GM19023 (cell line): ENCODE measurements around the gene PCDHB5.
"Not testable (repeated sequence)": the region's sequence is repeated elsewhere in the genome, so short reads cannot be mapped to it uniquely, and the experiment has no call there.

Experiments
- ATAC-seq: cut with Tn5 transposase; IDR thresholded peaks from one replicate; pipeline ENCODE4 v1.9.1; 2021; ENCODE audit warnings: mild to moderate bottlenecking, moderate library complexity; ENCODE audit not compliant: unreplicated experiment

Gene PCDHB5

DNA sequence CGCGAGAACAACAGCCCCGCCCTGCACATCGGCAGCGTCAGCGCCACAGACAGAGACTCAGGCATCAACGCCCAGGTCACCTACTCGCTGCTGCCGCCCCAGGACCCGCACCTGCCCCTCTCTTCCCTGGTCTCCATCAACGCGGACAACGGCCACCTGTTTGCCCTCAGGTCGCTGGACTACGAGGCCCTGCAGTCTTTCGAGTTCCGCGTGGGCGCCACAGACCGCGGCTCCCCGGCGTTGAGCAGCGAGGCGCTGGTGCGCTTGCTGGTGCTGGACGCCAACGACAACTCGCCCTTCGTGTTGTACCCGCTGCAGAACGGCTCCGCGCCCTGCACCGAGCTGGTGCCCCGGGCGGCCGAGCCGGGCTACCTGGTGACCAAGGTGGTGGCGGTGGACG, 16.6 kb downstream of the PCDHB5 start:
- ATAC-seq = not testable (repeated sequence)

DNA sequence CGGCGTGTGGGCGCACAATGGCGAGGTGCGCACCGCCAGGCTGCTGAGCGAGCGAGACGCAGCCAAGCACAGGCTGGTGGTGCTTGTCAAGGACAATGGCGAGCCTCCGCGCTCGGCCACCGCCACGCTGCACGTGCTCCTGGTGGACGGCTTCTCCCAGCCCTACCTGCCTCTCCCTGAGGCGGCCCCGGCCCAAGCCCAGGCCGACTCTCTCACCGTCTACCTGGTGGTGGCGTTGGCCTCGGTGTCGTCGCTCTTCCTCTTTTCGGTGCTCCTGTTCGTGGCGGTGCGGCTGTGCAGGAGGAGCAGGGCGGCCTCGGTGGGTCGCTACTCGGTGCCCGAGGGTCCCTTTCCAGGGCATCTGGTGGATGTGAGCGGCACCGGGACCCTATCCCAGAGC, 17.1 kb downstream of the PCDHB5 start:
- not testable (repeated sequence) for ATAC-seq

DNA sequence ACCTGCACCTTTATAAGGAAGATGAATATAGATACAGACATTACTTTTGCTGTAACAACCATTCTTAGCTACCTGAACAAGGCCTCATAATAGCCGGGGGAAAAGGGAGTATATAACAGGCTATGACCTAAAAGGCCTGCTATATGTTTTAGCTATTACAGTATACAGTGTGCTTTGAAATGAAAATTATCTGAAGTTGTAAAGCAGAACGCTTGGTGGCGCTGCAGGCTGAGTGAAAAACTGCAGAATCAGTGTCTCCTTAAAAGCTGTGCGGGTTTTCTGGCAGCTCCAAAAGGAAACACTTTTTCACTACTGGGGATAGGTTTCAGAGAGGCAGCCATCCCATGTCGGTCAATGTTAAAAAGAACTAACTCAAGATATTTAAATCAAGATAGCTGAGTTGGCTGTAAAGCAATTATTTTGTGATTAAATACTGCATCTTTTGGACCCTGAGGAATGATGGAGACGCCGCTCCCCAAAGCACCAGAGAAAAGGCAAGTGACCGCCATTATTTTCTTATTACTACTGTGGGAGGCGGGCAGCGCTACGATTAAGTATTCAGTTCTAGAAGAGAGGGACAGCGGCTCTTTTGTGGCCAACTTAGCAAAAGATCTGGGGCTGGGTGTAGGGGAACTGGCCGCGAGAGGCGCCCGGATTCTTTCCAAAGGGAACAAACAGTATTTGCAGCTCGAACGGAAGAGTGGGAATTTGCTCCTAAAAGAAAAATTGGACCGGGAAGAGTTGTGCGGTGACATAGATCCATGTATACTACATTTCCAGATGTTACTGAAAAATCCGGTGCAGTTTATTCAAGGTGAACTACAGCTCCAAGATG, 20.8 kb downstream of the PCDHB5 start:
- ATAC-seq = no peak

DNA sequence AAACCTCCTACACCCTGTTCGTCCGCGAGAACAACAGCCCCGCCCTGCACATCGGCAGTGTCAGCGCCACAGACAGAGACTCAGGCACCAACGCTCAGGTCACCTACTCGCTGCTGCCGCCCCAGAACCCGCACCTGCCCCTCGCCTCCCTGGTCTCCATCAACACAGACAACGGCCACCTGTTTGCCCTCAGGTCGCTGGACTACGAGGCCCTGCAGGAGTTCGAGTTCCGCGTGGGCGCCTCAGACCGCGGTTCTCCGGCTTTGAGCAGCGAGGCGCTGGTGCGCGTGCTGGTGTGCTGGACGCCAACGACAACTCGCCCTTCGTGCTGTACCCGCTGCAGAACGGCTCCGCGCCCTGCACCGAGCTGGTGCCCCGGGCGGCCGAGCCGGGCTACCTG, 22.4 kb downstream of the PCDHB5 start:
- not testable (repeated sequence) for ATAC-seq

DNA sequence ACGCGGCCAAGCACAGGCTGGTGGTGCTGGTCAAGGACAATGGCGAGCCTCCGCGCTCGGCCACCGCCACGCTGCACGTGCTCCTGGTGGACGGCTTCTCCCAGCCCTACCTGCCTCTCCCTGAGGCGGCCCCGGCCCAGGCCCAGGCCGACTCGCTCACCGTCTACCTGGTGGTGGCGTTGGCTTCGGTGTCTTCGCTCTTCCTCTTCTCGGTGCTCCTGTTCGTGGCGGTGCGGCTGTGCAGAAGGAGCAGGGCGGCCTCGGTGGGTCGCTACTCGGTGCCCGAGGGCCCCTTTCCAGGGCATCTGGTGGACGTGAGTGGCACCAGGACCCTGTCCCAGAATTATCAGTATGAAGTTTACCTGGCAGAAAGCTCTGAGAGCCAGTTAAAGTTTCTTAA, 22.9 kb downstream of the PCDHB5 start:
- ATAC-seq = not testable (repeated sequence)

DNA sequence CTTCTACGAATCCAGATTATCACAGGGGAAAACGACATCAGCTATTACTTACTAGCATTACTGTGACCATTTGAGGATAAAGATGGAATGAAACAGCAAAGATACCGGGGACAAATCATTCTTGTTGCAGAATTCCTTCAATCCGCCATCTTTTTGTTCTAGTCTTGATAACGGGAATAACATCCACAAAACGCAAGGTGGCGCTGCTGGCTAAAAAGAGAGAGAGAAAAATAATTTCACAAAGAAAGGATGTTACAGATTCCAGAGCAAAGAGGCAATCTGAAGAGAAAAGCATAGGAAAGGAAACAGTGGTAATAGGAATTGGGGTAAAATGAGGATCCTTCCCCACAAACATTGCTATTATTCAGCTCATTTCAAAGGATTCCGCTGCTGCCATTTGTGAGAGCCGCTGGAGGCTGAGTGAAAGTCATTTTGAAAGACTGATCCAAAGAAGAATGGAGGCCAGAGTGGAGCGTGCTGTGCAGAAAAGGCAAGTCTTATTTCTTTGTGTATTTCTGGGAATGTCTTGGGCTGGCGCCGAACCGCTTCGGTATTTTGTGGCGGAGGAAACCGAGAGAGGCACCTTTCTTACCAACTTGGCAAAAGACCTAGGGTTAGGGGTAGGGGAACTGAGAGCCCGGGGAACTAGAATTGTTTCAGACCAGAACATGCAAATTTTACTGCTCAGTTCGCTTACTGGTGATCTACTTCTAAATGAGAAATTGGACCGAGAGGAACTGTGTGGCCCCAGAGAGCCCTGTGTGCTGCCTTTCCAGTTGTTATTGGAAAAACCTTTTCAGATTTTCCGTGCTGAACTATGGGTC, 37.6 kb downstream of the PCDHB5 start, which contains the start of gene PCDHB7:
PCDHB7 (plus strand) TSS at position 264 of the 824 bp plus-strand sequence; CDS start at position 456, 192 bp downstream.
- ATAC-seq = no peak

DNA sequence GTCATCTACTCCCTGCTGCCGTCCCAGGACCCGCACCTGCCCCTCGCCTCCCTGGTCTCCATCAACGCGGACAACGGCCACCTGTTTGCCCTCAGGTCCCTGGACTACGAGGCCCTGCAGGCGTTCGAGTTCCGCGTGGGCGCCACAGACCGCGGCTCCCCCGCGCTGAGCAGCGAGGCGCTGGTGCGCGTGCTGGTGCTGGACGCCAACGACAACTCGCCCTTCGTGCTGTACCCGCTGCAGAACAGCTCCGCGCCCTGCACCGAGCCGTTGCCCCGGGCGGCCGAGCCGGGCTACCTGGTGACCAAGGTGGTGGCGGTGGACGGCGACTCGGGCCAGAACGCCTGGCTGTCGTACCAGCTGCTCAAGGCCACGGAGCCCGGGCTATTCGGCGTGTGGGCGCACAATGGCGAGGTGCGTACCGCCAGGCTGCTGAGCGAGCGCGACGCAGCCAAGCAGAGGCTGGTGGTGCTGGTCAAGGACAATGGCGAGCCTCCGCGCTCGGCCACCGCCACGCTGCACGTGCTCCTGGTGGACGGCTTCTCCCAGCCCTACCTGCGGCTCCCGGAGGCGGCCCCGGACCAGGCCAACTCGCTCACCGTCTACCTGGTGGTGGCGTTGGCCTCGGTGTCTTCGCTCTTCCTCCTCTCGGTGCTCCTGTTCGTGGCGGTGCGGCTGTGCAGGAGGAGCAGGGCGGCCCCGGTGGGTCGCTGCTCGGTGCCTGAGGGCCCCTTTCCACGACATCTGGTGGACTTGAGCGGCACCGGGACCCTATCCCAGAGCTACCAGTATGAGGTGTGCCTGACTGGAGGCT, 39.5 kb downstream of the PCDHB5 start:
- ATAC-seq = not testable (repeated sequence)

DNA sequence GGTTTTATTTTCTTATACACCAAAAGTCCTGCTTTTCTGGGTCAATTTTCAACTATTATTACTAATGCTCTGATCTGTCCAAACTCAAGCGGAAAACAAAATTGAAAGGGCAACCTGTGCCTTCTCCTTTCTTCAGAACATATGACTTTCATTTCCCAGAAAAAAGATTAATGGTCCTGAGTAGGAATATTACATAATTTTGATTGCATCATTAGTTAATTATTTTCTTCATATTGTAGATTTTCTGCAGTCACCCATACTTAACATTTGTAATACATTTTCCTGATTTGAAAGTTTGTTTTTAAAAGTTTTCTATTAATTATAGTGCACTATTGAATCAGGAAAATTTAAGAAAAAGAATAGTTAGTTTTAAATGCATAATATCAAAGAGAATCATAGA, 40.9 kb downstream of the PCDHB5 start:
- ATAC-seq = no peak

DNA sequence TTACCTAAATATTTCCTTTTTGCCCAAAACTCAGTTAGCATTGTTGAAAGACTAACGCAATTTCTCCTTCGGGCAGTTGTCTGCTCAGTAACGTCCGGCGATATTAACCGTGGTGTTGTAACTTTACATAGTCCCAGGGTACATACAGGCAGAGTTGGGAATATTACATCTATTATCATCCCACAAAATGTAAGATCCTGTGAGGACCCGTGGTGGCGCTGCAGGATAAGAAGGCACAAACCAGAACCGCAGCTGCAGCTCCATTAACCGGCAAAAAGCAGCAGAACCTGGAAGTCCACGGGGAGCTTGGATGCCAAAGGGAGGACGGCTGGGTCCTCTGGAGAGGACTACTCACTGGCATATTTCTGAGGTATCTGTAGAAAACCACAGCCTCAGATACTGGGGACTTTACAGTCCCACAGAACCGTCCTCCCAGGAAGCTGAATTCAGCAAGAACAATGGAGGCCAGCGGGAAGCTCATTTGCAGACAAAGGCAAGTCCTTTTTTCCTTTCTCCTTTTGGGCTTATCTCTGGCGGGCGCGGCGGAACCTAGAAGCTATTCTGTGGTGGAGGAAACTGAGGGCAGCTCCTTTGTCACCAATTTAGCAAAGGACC, 42.7 kb downstream of the PCDHB5 start, which contains the start of gene PCDHB8:
PCDHB8 (plus strand) TSS at position 214 of the 615 bp plus-strand sequence; CDS start at position 459, 245 bp downstream.
- not testable (repeated sequence) for ATAC-seq

DNA sequence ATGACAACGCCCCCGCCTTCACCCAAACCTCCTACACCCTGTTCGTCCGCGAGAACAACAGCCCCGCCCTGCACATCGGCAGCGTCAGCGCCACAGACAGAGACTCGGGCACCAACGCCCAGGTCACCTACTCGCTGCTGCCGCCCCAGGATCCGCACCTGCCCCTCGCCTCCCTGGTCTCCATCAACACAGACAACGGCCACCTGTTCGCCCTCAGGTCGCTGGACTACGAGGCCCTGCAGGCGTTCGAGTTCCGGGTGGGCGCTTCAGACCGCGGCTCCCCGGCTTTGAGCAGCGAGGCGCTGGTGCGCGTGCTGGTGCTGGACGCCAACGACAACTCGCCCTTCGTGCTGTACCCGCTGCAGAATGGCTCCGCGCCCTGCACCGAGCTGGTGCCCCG, 44.4 kb downstream of the PCDHB5 start:
- ATAC-seq = not testable (repeated sequence)

DNA sequence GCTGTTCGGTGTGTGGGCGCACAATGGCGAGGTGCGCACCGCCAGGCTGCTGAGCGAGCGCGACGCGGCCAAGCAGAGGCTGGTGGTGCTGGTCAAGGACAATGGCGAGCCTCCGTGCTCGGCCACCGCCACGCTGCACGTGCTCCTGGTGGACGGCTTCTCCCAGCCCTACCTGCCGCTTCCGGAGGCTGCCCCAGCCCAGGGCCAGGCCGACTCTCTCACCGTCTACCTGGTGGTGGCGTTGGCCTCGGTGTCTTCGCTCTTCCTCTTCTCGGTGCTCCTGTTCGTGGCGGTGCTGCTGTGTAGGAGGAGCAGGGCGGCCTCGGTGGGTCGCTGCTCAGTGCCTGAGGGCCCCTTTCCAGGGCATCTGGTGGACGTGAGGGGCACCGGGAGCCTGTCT, 44.9 kb downstream of the PCDHB5 start:
- ATAC-seq = not testable (repeated sequence)

DNA sequence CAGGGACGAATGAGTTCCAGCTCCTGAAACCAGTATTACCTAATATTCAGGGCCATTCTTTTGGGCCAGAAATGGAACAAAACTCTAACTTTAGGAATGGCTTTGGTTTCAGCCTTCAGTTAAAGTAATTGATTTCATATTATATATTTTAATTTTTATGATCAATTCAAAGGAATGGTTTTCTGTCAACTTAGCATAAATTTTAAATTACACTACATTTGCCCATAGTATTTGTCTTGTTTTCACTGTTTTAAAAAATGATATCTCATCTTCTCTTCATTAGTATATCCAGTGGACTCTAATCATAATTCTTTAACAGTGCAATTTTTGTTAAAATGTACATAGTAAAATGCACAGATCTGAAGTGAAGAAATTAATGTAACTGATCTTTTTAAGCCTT, 45.3 kb downstream of the PCDHB5 start:
- no peak for ATAC-seq

DNA sequence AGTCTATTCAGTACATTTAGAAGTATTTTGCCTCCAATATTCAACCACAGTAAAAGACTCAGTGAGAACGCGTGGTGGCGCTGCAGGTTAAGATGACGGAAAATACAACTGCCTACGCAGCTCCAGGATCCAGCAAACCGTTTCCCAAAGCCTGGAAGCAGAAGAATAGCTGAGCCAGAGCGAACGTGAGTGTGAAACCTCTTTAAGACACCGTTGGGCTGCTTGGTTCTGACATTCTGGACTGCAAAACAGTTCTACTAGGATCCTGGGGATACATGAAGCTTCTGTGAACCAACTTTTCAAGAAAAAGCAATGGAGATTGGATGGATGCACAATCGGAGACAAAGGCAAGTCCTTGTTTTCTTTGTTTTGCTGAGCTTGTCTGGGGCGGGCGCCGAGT, 47.2 kb downstream of the PCDHB5 start, which contains the start of gene PCDHB16:
PCDHB16 (plus strand) TSS at position 140 of the 400 bp plus-strand sequence; CDS start at position 313, 173 bp downstream.
- no peak for ATAC-seq

DNA sequence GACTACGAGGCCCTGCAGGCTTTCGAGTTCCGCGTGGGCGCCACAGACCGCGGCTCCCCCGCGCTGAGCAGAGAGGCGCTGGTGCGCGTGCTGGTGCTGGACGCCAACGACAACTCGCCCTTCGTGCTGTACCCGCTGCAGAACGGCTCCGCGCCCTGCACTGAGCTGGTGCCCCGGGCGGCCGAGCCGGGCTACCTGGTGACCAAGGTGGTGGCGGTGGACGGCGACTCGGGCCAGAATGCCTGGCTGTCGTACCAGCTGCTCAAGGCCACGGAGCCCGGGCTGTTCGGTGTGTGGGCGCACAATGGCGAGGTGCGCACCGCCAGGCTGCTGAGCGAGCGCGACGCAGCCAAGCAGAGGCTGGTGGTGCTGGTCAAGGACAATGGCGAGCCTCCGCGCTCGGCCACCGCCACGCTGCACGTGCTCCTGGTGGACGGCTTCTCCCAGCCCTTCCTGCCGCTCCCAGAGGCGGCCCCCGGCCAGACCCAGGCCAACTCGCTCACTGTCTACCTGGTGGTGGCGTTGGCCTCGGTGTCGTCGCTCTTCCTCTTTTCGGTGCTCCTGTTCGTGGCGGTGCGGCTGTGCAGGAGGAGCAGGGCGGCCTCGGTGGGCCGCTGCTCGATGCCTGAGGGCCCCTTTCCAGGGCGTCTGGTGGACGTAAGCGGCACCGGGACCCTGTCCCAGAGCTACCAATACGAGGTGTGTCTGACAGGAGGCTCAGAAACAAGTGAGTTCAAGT, 49.3 kb downstream of the PCDHB5 start:
- ATAC-seq = not testable (repeated sequence)

DNA sequence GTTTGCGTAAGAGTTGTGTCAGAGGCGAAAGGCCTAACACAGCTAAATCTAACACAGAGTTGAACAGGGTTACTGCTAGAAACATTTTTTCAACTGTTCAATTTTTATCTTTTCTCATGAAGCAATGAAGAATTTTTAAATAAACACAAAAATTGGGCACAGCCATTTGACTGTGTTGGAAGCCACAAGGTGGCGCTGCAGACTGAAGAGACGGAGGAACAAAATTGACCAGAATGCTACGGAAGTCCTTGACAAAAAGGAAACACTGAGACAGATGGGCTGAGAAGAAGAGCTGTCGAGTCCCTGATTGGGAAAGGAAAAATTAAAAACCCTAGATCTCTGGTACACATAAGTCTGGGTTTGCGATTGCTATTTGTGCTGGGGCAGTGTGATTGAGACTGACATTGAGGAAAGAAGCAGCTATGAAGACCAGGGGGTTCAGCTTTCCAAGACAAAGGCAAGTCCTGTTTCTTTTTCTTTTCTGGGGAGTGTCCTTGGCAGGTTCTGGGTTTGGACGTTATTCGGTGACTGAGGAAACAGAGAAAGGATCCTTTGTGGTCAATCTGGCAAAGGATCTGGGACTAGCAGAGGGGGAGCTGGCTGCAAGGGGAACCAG, 52.0 kb downstream of the PCDHB5 start, which contains the start of gene PCDHB9:
PCDHB9 (plus strand) TSS at position 265 of the 616 bp plus-strand sequence; CDS start at position 423, 158 bp downstream.
- no peak for ATAC-seq
